Vagina (tissue), 2 donors: Measurements from ENCODE around the gene DENND5A.

Experiments used
- CTCF ChIP-seq, 3 experiments: fragments of 450-650 bp in 2 of 3; fragments of 200-600 bp in 1 of 3; sonication (generic) in 1 of 3; IDR thresholded peaks; one replicate each; pipeline ENCODE4 v1.5.1; 2017 to 2019; ENCODE audit warnings: antibody characterized with exemption in 3 of 3, mild to moderate bottlenecking in 2 of 3, moderate library complexity in 2 of 3
- POLR2AphosphoS5 ChIP-seq, 2 donors: sonication (generic); formaldehyde crosslinking; IDR thresholded peaks; one replicate each; pipeline ENCODE4 v1.9.0; 2017; ENCODE audit warnings: antibody characterized with exemption in 2 of 2, mild to moderate bottlenecking in 2 of 2, low read depth in 1 of 2; ENCODE audit not compliant: insufficient read depth in 1 of 2

GRCh38 chr11:9150501-9150900 is 114.6 kb downstream of the DENND5A start:
- no peak for TF ChIP-seq CTCF (IDR thresholded peaks at IDR 0.05)
- TF ChIP-seq POLR2AphosphoS5 (IDR thresholded peaks at IDR 0.05; ENCODE audit: insufficient read depth in 1 of 2, low read depth in 1 of 2): no peak
